KBM-7 (cell line): ENCODE results near the gene LZIC.

ENCODE experiments used
- DNase-seq: peaks from one replicate; pipeline ENCODE4 v3.0.0-alpha.2; 2015
- in situ Hi-C: fragments of 300-500 bp; cut with MboI; formaldehyde crosslinking; loops from 2 replicates; pipeline ENCODE4 v1.14.3; 2020; ENCODE audit warnings: low sequenced_read_pairs, low pct_unique_long_range_greater_than_20kb, mixed read lengths

Gene LZIC

GRCh38 chr1:9912264-9912936, 30.8 kb downstream of the LZIC start:
- DNase-seq = no peak
- in situ Hi-C loops = no loop called here

GRCh38 chr1:9910423-9911178, 32.6 kb downstream of the LZIC start:
- DNase-seq = peak; percentile 99
- in situ Hi-C loops = no loop called here

- in situ Hi-C loops = no loop called here
Observed at GRCh38 chr1:9910076-9910422, 33.1 kb downstream of the LZIC start, which contains the start of gene CTNNBIP1. TSS of gene CTNNBIP1 (minus strand) at chr1:9910269. CDS start at chr1:9872064, 38,205 bp downstream.

GRCh38 chr1:9909234-9910046, 33.8 kb downstream of the LZIC start:
- in situ Hi-C loops = no loop called here
- peak; percentile 68 for DNase-seq

More at GRCh38 chr1:9910076-9910422, 33.1 kb downstream of the LZIC start, which contains the start of gene CTNNBIP1:
- no peak for DNase-seq

- no peak for DNase-seq
- in situ Hi-C loops = no loop called here
Observed at GRCh38 chr1:9908871-9909233, 34.3 kb downstream of the LZIC start.

- in situ Hi-C loops = no loop called here
- DNase-seq = peak; percentile 51
Observed at GRCh38 chr1:9907441-9907840, 35.8 kb downstream of the LZIC start.

- no peak for DNase-seq
- in situ Hi-C loops = no loop called here
Observed at GRCh38 chr1:9906466-9906865, 36.7 kb downstream of the LZIC start.

- in situ Hi-C loops = no loop called here
- no peak for DNase-seq
Observed at GRCh38 chr1:9905010-9905409, 38.2 kb downstream of the LZIC start.

- DNase-seq = peak; percentile 21
- in situ Hi-C loops = no loop called here
Observed at GRCh38 chr1:9904596-9904995, 38.6 kb downstream of the LZIC start.

- DNase-seq = no peak
- in situ Hi-C loops = no loop called here
Observed at GRCh38 chr1:9903801-9904527, 39.2 kb downstream of the LZIC start.

GRCh38 chr1:9902060-9902452, 41.1 kb downstream of the LZIC start:
- in situ Hi-C loops = no loop called here

GRCh38 chr1:9901148-9902059, 41.8 kb downstream of the LZIC start:
- in situ Hi-C loops = no loop called here
- DNase-seq = no peak

More at GRCh38 chr1:9902060-9902452, 41.1 kb downstream of the LZIC start:
- no peak for DNase-seq

GRCh38 chr1:9900142-9901043, 42.8 kb downstream of the LZIC start:
- DNase-seq = peak; percentile 79
- in situ Hi-C loops = no loop called here

- peak; percentile 16 for DNase-seq
- in situ Hi-C loops = no loop called here
Observed at GRCh38 chr1:9894115-9894514, 49.1 kb downstream of the LZIC start.

GRCh38 chr1:9892563-9893528, 50.3 kb downstream of the LZIC start:
- peak; percentile 85 for DNase-seq
- in situ Hi-C loops = no loop called here

- in situ Hi-C loops = no loop called here
- no peak for DNase-seq
Observed at GRCh38 chr1:9891207-9891606, 52.0 kb downstream of the LZIC start.
